Measurements from ENCODE around the gene ZC3H7A. TPM values are rescaled to one million over a fixed set of nuclear protein-coding genes. Genes with fewer than 3 reads are reported as not detected.
A peak's percentile ranks its signal among the peaks of the same experiment; 100 is the strongest.

The ZC3H7A gene
- total and polyA plus RNA-seq, 9 of the 15 experiments (the other 6 are each of a cell fraction or from before 2014, with no cell fraction given) = 19.8 to 49.1 (median 28.2) TPM

DNA sequence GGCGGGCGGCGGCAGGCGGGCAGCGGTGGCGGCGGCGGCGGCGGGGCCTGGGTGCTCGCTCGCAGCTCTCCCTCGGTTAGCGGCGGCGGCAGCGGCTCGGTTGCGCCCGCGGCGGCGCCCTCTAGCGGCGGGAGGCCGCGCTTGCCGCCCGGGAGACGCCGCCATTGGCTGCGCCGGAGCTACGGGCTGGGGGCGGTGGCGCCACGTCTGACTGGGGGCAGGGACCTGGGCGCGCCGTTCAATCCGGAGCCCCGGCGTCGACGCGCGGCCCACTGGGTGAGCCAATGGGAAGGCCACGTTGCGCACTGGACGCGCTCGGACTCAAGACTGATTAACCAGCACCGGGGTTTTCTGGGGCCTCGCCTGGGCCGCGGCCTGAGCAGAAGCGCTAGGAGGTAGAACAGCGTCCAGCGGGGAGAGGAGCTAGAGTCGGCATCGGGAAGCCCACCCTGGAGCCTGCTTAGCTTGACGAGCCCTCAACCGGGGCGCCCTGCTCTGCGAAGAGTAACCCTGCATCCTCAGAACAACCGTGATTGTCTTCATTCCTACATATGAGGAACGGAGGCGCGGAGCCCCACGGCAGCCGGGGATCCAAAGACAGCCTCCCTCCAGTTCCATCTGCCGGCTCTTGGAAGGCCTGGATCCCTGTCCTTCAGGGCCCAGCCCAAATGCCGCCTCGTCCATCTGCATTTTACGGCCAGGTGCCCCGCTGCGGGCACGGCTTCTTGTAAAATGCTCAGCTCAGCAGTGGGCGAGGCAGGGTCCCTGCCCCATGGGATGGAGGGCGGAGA lies at the start of gene ZC3H7A (continued):
- no peak for TF ChIP-seq NBN (IDR thresholded peaks at IDR 0.05; ENCODE audit: low read depth)
- TF ChIP-seq CHD1 (IDR thresholded peaks at IDR 0.05; ENCODE audit: low read length) = peak; percentile 17
- TF ChIP-seq CHD2 (IDR thresholded peaks at IDR 0.05; ENCODE audit: low read depth, low read length) = no peak; the same call in 1 of the 2 replicates
- peak; percentile 64; the same call in 1 of the 2 replicates for TF ChIP-seq MBD2 (IDR thresholded peaks at IDR 0.05; ENCODE audit: borderline replicate concordance, low read depth)
- TF ChIP-seq, protein P1, sequence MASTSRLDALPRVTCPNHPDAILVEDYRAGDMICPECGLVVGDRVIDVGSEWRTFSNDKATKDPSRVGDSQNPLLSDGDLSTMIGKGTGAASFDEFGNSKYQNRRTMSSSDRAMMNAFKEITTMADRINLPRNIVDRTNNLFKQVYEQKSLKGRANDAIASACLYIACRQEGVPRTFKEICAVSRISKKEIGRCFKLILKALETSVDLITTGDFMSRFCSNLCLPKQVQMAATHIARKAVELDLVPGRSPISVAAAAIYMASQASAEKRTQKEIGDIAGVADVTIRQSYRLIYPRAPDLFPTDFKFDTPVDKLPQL (IDR thresholded peaks at IDR 0.05; ENCODE audit: extremely low read depth, insufficient read length) = no peak
- TF ChIP-seq GATAD2B (IDR thresholded peaks at IDR 0.05; ENCODE audit: borderline replicate concordance) = peak; percentile 93
- TF ChIP-seq CBX3 (IDR thresholded peaks at IDR 0.05; ENCODE audit: borderline replicate concordance in 1 of 2, low read length in 2 of 2) = no peak
- peak; percentile 91 for TF ChIP-seq RB1 (IDR thresholded peaks at IDR 0.05; ENCODE audit: low read depth)
- peak; percentile 91 for TF ChIP-seq CREM (IDR thresholded peaks at IDR 0.05; ENCODE audit: low read depth)
- 0 out of 2 replicates have a peak, but pooled peaks have one; percentile 31 for TF ChIP-seq KAT7 (CRISPR knock-in tag; IDR thresholded peaks at IDR 0.05; ENCODE audit: borderline replicate concordance)
- no peak for TF ChIP-seq ASH1L (IDR thresholded peaks at IDR 0.05; ENCODE audit: borderline replicate concordance, low read depth, partially characterized antibody)
- TF ChIP-seq, protein P2, sequence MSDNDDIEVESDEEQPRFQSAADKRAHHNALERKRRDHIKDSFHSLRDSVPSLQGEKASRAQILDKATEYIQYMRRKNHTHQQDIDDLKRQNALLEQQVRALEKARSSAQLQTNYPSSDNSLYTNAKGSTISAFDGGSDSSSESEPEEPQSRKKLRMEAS (CRISPR knock-in tag; IDR thresholded peaks at IDR 0.05) = 0 out of 2 replicates have a peak, but pooled peaks have one; percentile 19
- no peak for TF ChIP-seq JUNB (CRISPR knock-in tag; conservative IDR thresholded peaks at IDR 0.05)
- peak; percentile 96 for TF ChIP-seq KDM5B (IDR thresholded peaks at IDR 0.05; ENCODE audit: insufficient replicate concordance, low read depth, low read length)
- TF ChIP-seq SUPT5H (IDR thresholded peaks at IDR 0.05) = peak; percentile 93
- TF ChIP-seq, protein P3, sequence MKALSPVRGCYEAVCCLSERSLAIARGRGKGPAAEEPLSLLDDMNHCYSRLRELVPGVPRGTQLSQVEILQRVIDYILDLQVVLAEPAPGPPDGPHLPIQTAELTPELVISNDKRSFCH (CRISPR knock-in tag; IDR thresholded peaks at IDR 0.05) = no peak
- TF ChIP-seq, protein P3 (tag; IDR thresholded peaks at IDR 0.05) = no peak
- peak; percentile 6; the same call in 1 of the 2 replicates for TF ChIP-seq ZBTB7A (IDR thresholded peaks at IDR 0.05; ENCODE audit: borderline replicate concordance, control insufficient read depth, low read depth, low read length)
- TF ChIP-seq, protein P4, sequence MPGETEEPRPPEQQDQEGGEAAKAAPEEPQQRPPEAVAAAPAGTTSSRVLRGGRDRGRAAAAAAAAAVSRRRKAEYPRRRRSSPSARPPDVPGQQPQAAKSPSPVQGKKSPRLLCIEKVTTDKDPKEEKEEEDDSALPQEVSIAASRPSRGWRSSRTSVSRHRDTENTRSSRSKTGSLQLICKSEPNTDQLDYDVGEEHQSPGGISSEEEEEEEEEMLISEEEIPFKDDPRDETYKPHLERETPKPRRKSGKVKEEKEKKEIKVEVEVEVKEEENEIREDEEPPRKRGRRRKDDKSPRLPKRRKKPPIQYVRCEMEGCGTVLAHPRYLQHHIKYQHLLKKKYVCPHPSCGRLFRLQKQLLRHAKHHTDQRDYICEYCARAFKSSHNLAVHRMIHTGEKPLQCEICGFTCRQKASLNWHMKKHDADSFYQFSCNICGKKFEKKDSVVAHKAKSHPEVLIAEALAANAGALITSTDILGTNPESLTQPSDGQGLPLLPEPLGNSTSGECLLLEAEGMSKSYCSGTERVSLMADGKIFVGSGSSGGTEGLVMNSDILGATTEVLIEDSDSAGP (CRISPR knock-in tag; IDR thresholded peaks at IDR 0.05) = no peak
- TF ChIP-seq ZNF282 (CRISPR knock-in tag; IDR thresholded peaks at IDR 0.05) = no peak
- TF ChIP-seq GABPB2 (CRISPR knock-in tag; conservative IDR thresholded peaks at IDR 0.05) = no peak
- no peak for TF ChIP-seq BRCA1 (IDR thresholded peaks at IDR 0.05)
- TF ChIP-seq BRCA1 (CRISPR knock-in tag; IDR thresholded peaks at IDR 0.05) = peak; percentile 32; the same call in 1 of the 2 replicates
- TF ChIP-seq, protein P5, sequence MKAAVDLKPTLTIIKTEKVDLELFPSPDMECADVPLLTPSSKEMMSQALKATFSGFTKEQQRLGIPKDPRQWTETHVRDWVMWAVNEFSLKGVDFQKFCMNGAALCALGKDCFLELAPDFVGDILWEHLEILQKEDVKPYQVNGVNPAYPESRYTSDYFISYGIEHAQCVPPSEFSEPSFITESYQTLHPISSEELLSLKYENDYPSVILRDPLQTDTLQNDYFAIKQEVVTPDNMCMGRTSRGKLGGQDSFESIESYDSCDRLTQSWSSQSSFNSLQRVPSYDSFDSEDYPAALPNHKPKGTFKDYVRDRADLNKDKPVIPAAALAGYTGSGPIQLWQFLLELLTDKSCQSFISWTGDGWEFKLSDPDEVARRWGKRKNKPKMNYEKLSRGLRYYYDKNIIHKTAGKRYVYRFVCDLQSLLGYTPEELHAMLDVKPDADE (conservative IDR thresholded peaks at IDR 0.05; ENCODE audit: control insufficient read depth, low read depth, low read length) = peak; percentile 74; the same call in 1 of the 2 replicates
- no peak for TF ChIP-seq NCOA6 (IDR thresholded peaks at IDR 0.05)
